RPMI7951 (cell line): ENCODE data around the gene USP43. TPM values are rescaled to one million over a fixed set of nuclear protein-coding genes. Genes with fewer than 3 reads are reported as not detected.
"Not testable (repeated sequence)": the region's sequence is repeated elsewhere in the genome, so short reads cannot be mapped to it uniquely, and the experiment has no call there.

Experiments
- DNase-seq: peaks from one replicate; pipeline ENCODE4 v3.0.0-alpha.2; 2012; ENCODE audit warnings: low read depth
- total RNA-seq: library from RNA; depleted of rRNA; stranded (reverse); fragments of >200 nt; shearing (Covaris generic); gene quantifications from 2 replicates; pipeline ENCODE4 v1.2.3, GENCODE V29; 2014; rRNA removed

The USP43 gene
- total RNA-seq: under 0.01 and 0.72 TPM in 2 replicates

- DNase-seq: peak; percentile 14
Observed at GRCh38 chr17:9644910-9645751, at the start of gene USP43. Gene USP43 (plus strand): TSS chr17:9645517. CDS start chr17:9645633, 116 bp downstream.

GRCh38 chr17:9597638-9598037 lies 47.7 kb upstream of the USP43 start:
- not testable (repeated sequence) for DNase-seq

GRCh38 chr17:9598661-9599060 lies 46.7 kb upstream of the USP43 start:
- DNase-seq: no peak

GRCh38 chr17:9604583-9604982 lies 40.7 kb upstream of the USP43 start:
- DNase-seq: not testable (repeated sequence)

- DNase-seq: no peak
Observed at GRCh38 chr17:9606453-9606852, 38.9 kb upstream of the USP43 start.

- DNase-seq: not testable (repeated sequence)
Observed at GRCh38 chr17:9607058-9607457, 38.3 kb upstream of the USP43 start.

- no peak for DNase-seq
Observed at GRCh38 chr17:9611557-9611956, 33.8 kb upstream of the USP43 start.

- DNase-seq: no peak
Observed at GRCh38 chr17:9612006-9612405, 33.3 kb upstream of the USP43 start.

GRCh38 chr17:9615486-9615885 lies 29.8 kb upstream of the USP43 start:
- DNase-seq: no peak

GRCh38 chr17:9622961-9623360 lies 22.4 kb upstream of the USP43 start:
- no peak for DNase-seq

GRCh38 chr17:9628509-9628908 lies 16.8 kb upstream of the USP43 start:
- no peak for DNase-seq

- DNase-seq: no peak
Observed at GRCh38 chr17:9632741-9633140, 12.6 kb upstream of the USP43 start.

- DNase-seq: no peak
Observed at GRCh38 chr17:9635340-9635739, 10.0 kb upstream of the USP43 start.

GRCh38 chr17:9636501-9636900 lies 8.8 kb upstream of the USP43 start:
- no peak for DNase-seq

GRCh38 chr17:9640388-9640787 lies 4.9 kb upstream of the USP43 start:
- not testable (repeated sequence) for DNase-seq

GRCh38 chr17:9643611-9644010 lies 1.7 kb upstream of the USP43 start:
- no peak for DNase-seq

GRCh38 chr17:9645851-9646545 lies 681 bp downstream of the USP43 start:
- no peak for DNase-seq

- DNase-seq: no peak
Observed at GRCh38 chr17:9646546-9646885, 1.2 kb downstream of the USP43 start.

- DNase-seq: no peak
Observed at GRCh38 chr17:9647014-9647413, 1.7 kb downstream of the USP43 start.

- no peak for DNase-seq
Observed at GRCh38 chr17:9648521-9649110, 3.3 kb downstream of the USP43 start.

- peak; percentile 81 for DNase-seq
Observed at GRCh38 chr17:9658593-9659211, 13.4 kb downstream of the USP43 start.

- DNase-seq: no peak
Observed at GRCh38 chr17:9661027-9661426, 15.7 kb downstream of the USP43 start.
